Measurements from ENCODE around the gene LYPD3. TPM values are rescaled to one million over a fixed set of nuclear protein-coding genes. Genes with fewer than 3 reads are reported as not detected.

LYPD3 gene
- total RNA-seq, 2 donors from 2014 or later, result 0.42 to 0.59 TPM

DNA sequence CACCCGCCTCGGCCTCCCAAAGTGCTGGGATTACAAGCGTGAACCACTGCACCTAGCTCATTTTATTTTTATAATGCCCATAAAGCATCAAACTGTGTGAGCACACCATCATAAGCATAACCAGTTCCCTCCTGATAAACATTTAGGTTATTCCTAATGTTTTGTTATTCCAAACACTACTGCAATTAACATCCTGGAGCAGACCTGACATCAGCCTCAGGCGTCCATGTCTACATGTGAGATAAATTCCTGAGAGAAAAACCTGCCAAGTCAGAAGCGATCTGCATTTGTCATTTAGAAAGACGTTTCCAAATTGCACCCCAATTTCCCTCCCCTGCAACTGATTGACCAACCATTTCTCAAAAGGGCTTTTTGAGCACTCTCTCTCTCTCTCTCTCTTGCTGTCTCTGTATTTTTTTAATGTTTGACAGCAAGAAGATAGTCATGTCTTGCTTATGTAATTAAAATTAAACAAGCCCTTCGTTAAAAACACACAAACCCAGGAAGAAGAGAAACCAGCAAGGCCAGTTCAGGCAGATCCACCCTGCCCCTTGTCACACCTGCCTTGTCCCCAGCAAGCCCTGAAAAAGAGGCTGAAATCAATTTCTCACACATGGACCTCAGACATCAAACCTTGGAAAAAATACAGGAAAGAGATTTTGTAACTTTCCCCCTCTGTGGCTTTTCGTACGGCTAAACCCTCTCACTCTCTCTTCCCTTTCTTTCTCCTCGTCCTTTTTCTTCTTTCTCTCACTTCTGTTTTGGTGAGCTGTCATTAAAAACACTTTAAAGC lies 9.9 kb downstream of the LYPD3 start:
- Histone ChIP-seq H3K27ac (no peak overlapping the region), H3K4me3 (no peak overlapping the region), H3K9ac (ENCODE audit: low read depth in 2 of 2, low read length in 2 of 2) (no peak overlapping the region), H3K4me1 (peaks cover 4% of the 10 kb centered on the region), H3K27me3 (no peaks in the 10 kb centered on the region), H3K36me3 (no peaks in the 10 kb centered on the region), H3K9me3 (no peaks in the 10 kb centered on the region)
- intact Hi-C loops (cut with DNase I), result no loop called here
- no peak for DNase-seq
- TF ChIP-seq, protein P1, sequence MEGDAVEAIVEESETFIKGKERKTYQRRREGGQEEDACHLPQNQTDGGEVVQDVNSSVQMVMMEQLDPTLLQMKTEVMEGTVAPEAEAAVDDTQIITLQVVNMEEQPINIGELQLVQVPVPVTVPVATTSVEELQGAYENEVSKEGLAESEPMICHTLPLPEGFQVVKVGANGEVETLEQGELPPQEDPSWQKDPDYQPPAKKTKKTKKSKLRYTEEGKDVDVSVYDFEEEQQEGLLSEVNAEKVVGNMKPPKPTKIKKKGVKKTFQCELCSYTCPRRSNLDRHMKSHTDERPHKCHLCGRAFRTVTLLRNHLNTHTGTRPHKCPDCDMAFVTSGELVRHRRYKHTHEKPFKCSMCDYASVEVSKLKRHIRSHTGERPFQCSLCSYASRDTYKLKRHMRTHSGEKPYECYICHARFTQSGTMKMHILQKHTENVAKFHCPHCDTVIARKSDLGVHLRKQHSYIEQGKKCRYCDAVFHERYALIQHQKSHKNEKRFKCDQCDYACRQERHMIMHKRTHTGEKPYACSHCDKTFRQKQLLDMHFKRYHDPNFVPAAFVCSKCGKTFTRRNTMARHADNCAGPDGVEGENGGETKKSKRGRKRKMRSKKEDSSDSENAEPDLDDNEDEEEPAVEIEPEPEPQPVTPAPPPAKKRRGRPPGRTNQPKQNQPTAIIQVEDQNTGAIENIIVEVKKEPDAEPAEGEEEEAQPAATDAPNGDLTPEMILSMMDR (IDR thresholded peaks at IDR 0.05), result no peak

DNA sequence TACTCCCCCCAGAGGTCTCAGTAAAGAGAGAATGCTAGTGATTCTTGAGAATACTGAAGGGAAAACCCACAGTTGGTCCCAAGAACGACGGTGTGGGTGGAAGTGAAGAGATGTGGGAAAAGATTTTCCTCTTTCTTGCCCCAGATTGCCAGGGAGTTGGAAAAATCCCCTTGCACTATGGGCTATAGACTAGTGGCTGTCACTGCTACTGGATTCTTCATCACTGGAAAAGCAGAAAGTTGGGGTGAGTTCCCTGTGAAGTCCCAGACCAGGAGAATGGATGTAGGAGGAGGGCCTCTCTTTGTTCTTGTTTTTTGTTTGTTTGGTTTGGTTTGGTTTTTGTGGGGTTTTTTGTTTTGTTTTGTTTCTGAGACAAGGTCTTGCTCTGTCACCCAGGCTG lies 11.4 kb downstream of the LYPD3 start:
- intact Hi-C loops (cut with DNase I), result no loop called here
- Histone ChIP-seq H3K27ac (no peak overlapping the region), H3K4me1 (peaks cover 4% of the 10 kb centered on the region), H3K9me3 (no peaks in the 10 kb centered on the region), H3K9ac (ENCODE audit: low read depth in 2 of 2, low read length in 2 of 2) (no peak overlapping the region), H3K36me3 (no peaks in the 10 kb centered on the region), H3K27me3 (no peaks in the 10 kb centered on the region), H3K4me3 (no peak overlapping the region)
- TF ChIP-seq, protein P1 (IDR thresholded peaks at IDR 0.05), result no peak
- DNase-seq, result no peak

DNA sequence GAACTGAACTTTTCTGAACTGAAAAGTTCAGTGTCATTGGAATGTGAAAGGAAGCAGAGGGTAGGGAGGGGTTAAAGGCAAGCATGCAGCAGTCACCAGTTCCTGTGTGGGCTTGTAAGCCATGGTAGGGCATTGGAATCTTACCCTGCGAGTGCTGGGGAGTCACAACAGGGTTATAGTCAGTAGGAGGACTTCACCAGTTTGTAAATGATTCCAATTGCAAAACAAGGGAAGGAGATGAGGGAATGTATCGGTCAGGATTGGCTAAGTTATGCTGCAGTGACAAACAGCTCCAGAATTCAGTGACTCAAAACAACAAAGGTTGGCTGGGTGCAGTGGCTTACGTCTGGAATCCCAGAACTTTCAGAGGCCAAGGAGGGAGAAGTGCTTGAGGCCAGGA lies 12.8 kb downstream of the LYPD3 start:
- H3K9ac ChIP-seq (ENCODE audit: low read depth in 2 of 2, low read length in 2 of 2), result no peak overlapping the region
- H3K36me3 ChIP-seq, result no peaks in the 10 kb centered on the region
- TF ChIP-seq, protein P1 (IDR thresholded peaks at IDR 0.05), result no peak
- H3K4me1 ChIP-seq, result peaks cover 4% of the 10 kb centered on the region
- DNase-seq, result no peak
- no peaks in the 10 kb centered on the region for H3K9me3 ChIP-seq
- no peak overlapping the region for H3K27ac ChIP-seq
- intact Hi-C loops (cut with DNase I), result no loop called here
- H3K4me3 ChIP-seq, result no peak overlapping the region
- H3K27me3 ChIP-seq, result no peaks in the 10 kb centered on the region

DNA sequence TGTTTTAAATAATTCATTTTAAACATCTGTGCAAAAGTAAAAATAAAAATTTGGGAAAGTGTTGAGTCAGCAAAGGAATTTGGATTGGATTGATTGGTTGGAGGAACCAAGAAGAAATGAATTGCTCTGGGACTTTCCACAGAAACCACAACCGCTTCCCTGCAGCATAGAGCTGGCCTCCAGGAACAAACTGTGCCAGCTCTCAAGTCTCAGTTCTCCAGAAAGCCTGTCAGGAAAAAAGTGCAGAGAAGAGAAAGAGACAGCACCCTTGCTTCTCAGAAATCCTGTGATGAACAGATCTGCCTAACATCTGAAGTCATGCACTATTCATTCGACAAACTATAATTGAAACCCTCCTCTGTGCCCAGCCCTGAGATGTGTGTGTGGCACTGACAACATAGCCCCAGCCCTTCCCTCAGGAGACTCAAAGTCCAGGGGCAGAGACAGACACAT lies 14.8 kb downstream of the LYPD3 start:
- H3K27ac ChIP-seq, result no peak overlapping the region

DNA sequence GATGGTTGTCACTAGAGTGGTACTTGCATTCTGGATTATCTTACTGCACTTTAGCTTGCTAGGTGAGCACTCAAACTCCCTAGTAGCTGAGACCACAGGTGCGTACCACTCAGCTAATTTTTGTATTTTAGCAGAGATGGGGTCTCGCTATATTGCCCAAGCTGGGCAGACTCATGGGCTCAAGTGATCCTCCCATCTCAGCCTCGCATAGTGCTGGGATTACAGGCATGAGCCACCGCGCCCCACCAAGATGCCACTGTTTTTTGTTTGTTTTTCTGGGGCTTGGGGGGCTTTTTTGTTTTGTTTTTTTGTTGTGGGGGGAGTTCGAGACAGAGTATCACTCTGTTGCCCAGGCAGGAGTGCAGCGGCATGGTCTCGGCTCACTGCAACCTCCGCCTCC lies 17.8 kb downstream of the LYPD3 start:
- no peaks in the 10 kb centered on the region for H3K36me3 ChIP-seq
- TF ChIP-seq, protein P1 (IDR thresholded peaks at IDR 0.05), result no peak

More for the DNA sequence above, 14.8 kb downstream of the LYPD3 start:
- no peaks in the 10 kb centered on the region for H3K9me3 ChIP-seq
- intact Hi-C loops (cut with DNase I), result no loop called here
- H3K36me3 ChIP-seq, result no peaks in the 10 kb centered on the region
- H3K4me1 ChIP-seq, result peaks cover 3% of the 10 kb centered on the region
- H3K4me3 ChIP-seq, result no peak overlapping the region
- no peak overlapping the region for H3K9ac ChIP-seq (ENCODE audit: low read depth in 2 of 2, low read length in 2 of 2)
- TF ChIP-seq, protein P1 (IDR thresholded peaks at IDR 0.05), result no peak
- DNase-seq, result no peak
- no peaks in the 10 kb centered on the region for H3K27me3 ChIP-seq

More for the DNA sequence above, 17.8 kb downstream of the LYPD3 start:
- H3K9me3 ChIP-seq, result no peaks in the 10 kb centered on the region
- H3K9ac ChIP-seq (ENCODE audit: low read depth in 2 of 2, low read length in 2 of 2), result no peak overlapping the region
- no peaks in the 10 kb centered on the region for H3K4me1 ChIP-seq
- intact Hi-C loops (cut with DNase I), result loop anchor here (2.0 to 5.0 kb wide), 2 partner anchors 71 to 205 kb away; no protein-coding TSS in a partner anchor
- H3K27ac ChIP-seq, result no peak overlapping the region
- no peak for DNase-seq
- H3K4me3 ChIP-seq, result no peak overlapping the region
- no peaks in the 10 kb centered on the region for H3K27me3 ChIP-seq
